Fibroblast of lung (primary cell): Measurements from ENCODE around the gene ZBTB2.

ENCODE experiments used
- CTCF ChIP-seq, 2 donors: IDR thresholded peaks in 1 of 2; conservative IDR thresholded peaks in 1 of 2; 1 replicate in 1 of 2; 2 replicates in 1 of 2; pipeline ENCODE4 v1.5.1; 2011 to 2012; ENCODE audit warnings: low read length in 2 of 2, control low read depth in 1 of 2, inconsistent platforms in 1 of 2, low read depth in 1 of 2, mild to moderate bottlenecking in 1 of 2
- EZH2 ChIP-seq: IDR thresholded peaks from 2 replicates; pipeline ENCODE4 v1.5.1; 2012; ENCODE audit warnings: low read length, control low read depth, mild to moderate bottlenecking; ENCODE audit errors: missing control alignments

GRCh38 chr6:151384151-151384550 lies 7.2 kb downstream of the ZBTB2 start:
- TF ChIP-seq CTCF (conservative IDR thresholded peaks at IDR 0.05 in 1 of 2, IDR thresholded peaks at IDR 0.05 in 1 of 2; ENCODE audit: low read depth in 1 of 2, low read length in 2 of 2) (no peak), EZH2 (no peak)
